Measurements from ENCODE around the gene MTAP.

DNA sequence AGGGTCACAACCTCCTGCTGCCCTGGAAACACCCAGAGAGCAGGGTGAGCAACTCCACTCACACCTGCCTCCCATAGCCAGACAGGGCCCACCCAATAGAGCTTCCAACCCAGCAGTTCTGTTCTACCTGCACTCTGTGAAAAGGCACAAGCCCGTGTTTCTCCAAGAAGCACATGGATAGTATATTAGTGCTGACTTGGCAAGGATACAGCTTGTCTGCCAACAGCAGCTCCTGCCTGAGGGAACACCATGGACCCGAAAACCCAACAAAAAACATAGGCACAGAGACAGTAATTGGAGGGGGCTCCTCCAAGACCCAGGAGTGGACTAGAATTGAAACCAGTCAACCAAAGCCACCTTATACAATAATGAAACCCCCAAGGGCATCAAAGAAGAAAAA, 143.2 kb downstream of the MTAP start:
- TF ChIP-seq, protein P1, sequence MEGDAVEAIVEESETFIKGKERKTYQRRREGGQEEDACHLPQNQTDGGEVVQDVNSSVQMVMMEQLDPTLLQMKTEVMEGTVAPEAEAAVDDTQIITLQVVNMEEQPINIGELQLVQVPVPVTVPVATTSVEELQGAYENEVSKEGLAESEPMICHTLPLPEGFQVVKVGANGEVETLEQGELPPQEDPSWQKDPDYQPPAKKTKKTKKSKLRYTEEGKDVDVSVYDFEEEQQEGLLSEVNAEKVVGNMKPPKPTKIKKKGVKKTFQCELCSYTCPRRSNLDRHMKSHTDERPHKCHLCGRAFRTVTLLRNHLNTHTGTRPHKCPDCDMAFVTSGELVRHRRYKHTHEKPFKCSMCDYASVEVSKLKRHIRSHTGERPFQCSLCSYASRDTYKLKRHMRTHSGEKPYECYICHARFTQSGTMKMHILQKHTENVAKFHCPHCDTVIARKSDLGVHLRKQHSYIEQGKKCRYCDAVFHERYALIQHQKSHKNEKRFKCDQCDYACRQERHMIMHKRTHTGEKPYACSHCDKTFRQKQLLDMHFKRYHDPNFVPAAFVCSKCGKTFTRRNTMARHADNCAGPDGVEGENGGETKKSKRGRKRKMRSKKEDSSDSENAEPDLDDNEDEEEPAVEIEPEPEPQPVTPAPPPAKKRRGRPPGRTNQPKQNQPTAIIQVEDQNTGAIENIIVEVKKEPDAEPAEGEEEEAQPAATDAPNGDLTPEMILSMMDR (IDR thresholded peaks at IDR 0.05; ENCODE audit: low read depth, low read length, poor library complexity, severe bottlenecking): no peak
- TF ChIP-seq EZH2phosphoT487 (IDR thresholded peaks at IDR 0.05; ENCODE audit: borderline replicate concordance, low read length): no peak

All from DOHH2 (cell line).